ENCODE results near the gene CDK3. TPM values are rescaled to one million over a fixed set of nuclear protein-coding genes. Genes with fewer than 3 reads are reported as not detected.
"Not testable (repeated sequence)": the region's sequence is repeated elsewhere in the genome, so short reads cannot be mapped to it uniquely, and the experiment has no call there.

Gene CDK3
- total and polyA plus RNA-seq, 2 donors (not counting 1 experiment from before 2014, with no cell fraction given), result 15.0 to 20.5 TPM

GRCh38 chr17:75959839-75960511 is 40.7 kb upstream of the CDK3 start:
- CTCF ChIA-PET, result no interaction called here
- Histone ChIP-seq H3K9me3 (ENCODE audit: control extremely low read depth in 1 of 3, control insufficient read depth in 2 of 3, insufficient read depth in 1 of 3, low read length in 2 of 3) (no peaks in the 10 kb centered on the region), H3K4me1 (ENCODE audit: control insufficient read depth in 2 of 2, insufficient read depth in 2 of 2, low read length in 2 of 2) (peaks cover 0 to 4% of the 10 kb centered on the region in 2 donors), H3K9ac (ENCODE audit: low read length) (no peak overlapping the region), H2AFZ (ENCODE audit: insufficient read depth, low read depth, low read length, poor library complexity, severe bottlenecking) (no peak overlapping the region), H3K4me3 (ENCODE audit: control extremely low read depth in 1 of 5, extremely low read depth in 1 of 5, insufficient read depth in 1 of 5, low read depth in 2 of 5, low read length in 4 of 5) (no peak overlapping the region), H3K27ac (ENCODE audit: low read length in 2 of 2) (no peak overlapping the region), H3K27me3 (replicated peaks in 1 of 4; ENCODE audit: control extremely low read depth in 1 of 4, control insufficient read depth in 3 of 4, insufficient read depth in 4 of 4, low read length in 3 of 4) (no peaks in the 10 kb centered on the region), H4K20me1 (ENCODE audit: control insufficient read depth, insufficient read depth, low read length, poor library complexity, severe bottlenecking) (no peaks in the 10 kb centered on the region), H3K79me2 (ENCODE audit: control insufficient read depth, insufficient read depth, low read length) (peaks cover 52% of the 10 kb centered on the region), H3K36me3 (replicated peaks in 1 of 2; ENCODE audit: control extremely low read depth in 1 of 2, control insufficient read depth in 1 of 2, extremely low read depth in 1 of 2, insufficient read depth in 2 of 2, low read length in 1 of 2) (peaks cover 6 to 13% of the 10 kb centered on the region in 2 experiments), H3K4me2 (replicated peaks; ENCODE audit: low read depth, low read length, poor library complexity, severe bottlenecking) (no peak overlapping the region)
- Mint-ChIP-seq H3K27me3 (no peaks in the 10 kb centered on the region), H3K4me3 (no peak overlapping the region), H3K9me3 (ENCODE audit: insufficient read depth) (no peaks in the 10 kb centered on the region), H3K4me1 (peaks cover 5% of the 10 kb centered on the region), H3K27ac (no peak overlapping the region)
- ATAC-seq (ENCODE audit: low read depth) (no peak), DNase-seq (no peak)
- TF ChIP-seq EZH2 (IDR thresholded peaks at IDR 0.05; ENCODE audit: borderline replicate concordance, insufficient read depth, low read depth, low read length, poor library complexity, severe bottlenecking), result no peak
- TF ChIP-seq CTCF (IDR thresholded peaks at IDR 0.05), result no peak
- 100% methylated on average over 9 of the region's 11 CpGs for WGBS (ENCODE audit: insufficient coverage)
- intact Hi-C loops (cut with micrococcal nuclease), result no loop called here
- POLR2A ChIA-PET, result no interaction called here

- H3K4me3 ChIP-seq (ENCODE audit: control extremely low read depth in 1 of 5, extremely low read depth in 1 of 5, insufficient read depth in 1 of 5, low read depth in 2 of 5, low read length in 4 of 5), result no peak overlapping the region
- no peak overlapping the region for H3K4me2 ChIP-seq (replicated peaks; ENCODE audit: low read depth, low read length, poor library complexity, severe bottlenecking)
- no peak overlapping the region for H3K4me3 Mint-ChIP-seq
- ATAC-seq (ENCODE audit: low read depth) (no peak), DNase-seq (no peak)
- POLR2A ChIA-PET, result interaction anchor here (0.6 kb wide), 2 partner anchors 18 to 193 kb away, joined by 3 to 5 read pairs; no protein-coding TSS in a partner anchor
- H3K9me3 Mint-ChIP-seq (ENCODE audit: insufficient read depth), result no peaks in the 10 kb centered on the region
- no peak overlapping the region for H2AFZ ChIP-seq (ENCODE audit: insufficient read depth, low read depth, low read length, poor library complexity, severe bottlenecking)
- peaks cover 0 to 9% of the 10 kb centered on the region in 2 experiments for H3K36me3 ChIP-seq (replicated peaks in 1 of 2; ENCODE audit: control extremely low read depth in 1 of 2, control insufficient read depth in 1 of 2, extremely low read depth in 1 of 2, insufficient read depth in 2 of 2, low read length in 1 of 2)
- CTCF ChIA-PET, result interaction anchor here (0.7 to 1.2 kb wide), 2 partner anchors 35 to 198 kb away, joined by 3 read pairs; partner anchors contain the start of gene CDK3
- H3K27me3 ChIP-seq (replicated peaks in 1 of 4; ENCODE audit: control extremely low read depth in 1 of 4, control insufficient read depth in 3 of 4, insufficient read depth in 4 of 4, low read length in 3 of 4), result no peaks in the 10 kb centered on the region
- peaks cover 39% of the 10 kb centered on the region for H3K79me2 ChIP-seq (ENCODE audit: control insufficient read depth, insufficient read depth, low read length)
- no peak overlapping the region for H3K27ac ChIP-seq (ENCODE audit: low read length in 2 of 2)
- intact Hi-C loops (cut with micrococcal nuclease), result no loop called here
- WGBS (ENCODE audit: insufficient coverage), result 97% methylated on average over 4 of the region's 6 CpGs
- H3K4me1 ChIP-seq (ENCODE audit: control insufficient read depth in 2 of 2, insufficient read depth in 2 of 2, low read length in 2 of 2), result peaks cover 4 to 11% of the 10 kb centered on the region in 2 donors
- no peaks in the 10 kb centered on the region for H3K9me3 ChIP-seq (ENCODE audit: control extremely low read depth in 1 of 3, control insufficient read depth in 2 of 3, insufficient read depth in 1 of 3, low read length in 2 of 3)
- no peak overlapping the region for H3K9ac ChIP-seq (ENCODE audit: low read length)
- no peaks in the 10 kb centered on the region for H3K27me3 Mint-ChIP-seq
- H4K20me1 ChIP-seq (ENCODE audit: control insufficient read depth, insufficient read depth, low read length, poor library complexity, severe bottlenecking), result no peaks in the 10 kb centered on the region
- TF ChIP-seq EZH2 (IDR thresholded peaks at IDR 0.05; ENCODE audit: borderline replicate concordance, insufficient read depth, low read depth, low read length, poor library complexity, severe bottlenecking), result no peak
- no peak overlapping the region for H3K27ac Mint-ChIP-seq
- peaks cover 14% of the 10 kb centered on the region for H3K4me1 Mint-ChIP-seq
Observed at GRCh38 chr17:75965468-75965867, 35.2 kb upstream of the CDK3 start.

GRCh38 chr17:75969044-75969443 is 31.6 kb upstream of the CDK3 start:
- peaks cover 19% of the 10 kb centered on the region for H3K79me2 ChIP-seq (ENCODE audit: control insufficient read depth, insufficient read depth, low read length)
- H3K27me3 ChIP-seq (replicated peaks in 1 of 4; ENCODE audit: control extremely low read depth in 1 of 4, control insufficient read depth in 3 of 4, insufficient read depth in 4 of 4, low read length in 3 of 4); H3K9me3 Mint-ChIP-seq (ENCODE audit: insufficient read depth); H4K20me1 ChIP-seq (ENCODE audit: control insufficient read depth, insufficient read depth, low read length, poor library complexity, severe bottlenecking); H3K4me3 Mint-ChIP-seq; H2AFZ ChIP-seq (ENCODE audit: insufficient read depth, low read depth, low read length, poor library complexity, severe bottlenecking); H3K4me3 ChIP-seq (ENCODE audit: control extremely low read depth in 1 of 5, extremely low read depth in 1 of 5, insufficient read depth in 1 of 5, low read depth in 2 of 5, low read length in 4 of 5); ATAC-seq (ENCODE audit: low read depth); H3K27me3 Mint-ChIP-seq; intact Hi-C loops (cut with micrococcal nuclease); H3K4me2 ChIP-seq (replicated peaks; ENCODE audit: low read depth, low read length, poor library complexity, severe bottlenecking); CTCF ChIA-PET; H3K9ac ChIP-seq (ENCODE audit: low read length); H3K4me1 ChIP-seq (ENCODE audit: control insufficient read depth in 2 of 2, insufficient read depth in 2 of 2, low read length in 2 of 2); H3K36me3 ChIP-seq (replicated peaks in 1 of 2; ENCODE audit: control extremely low read depth in 1 of 2, control insufficient read depth in 1 of 2, extremely low read depth in 1 of 2, insufficient read depth in 2 of 2, low read length in 1 of 2); H3K27ac Mint-ChIP-seq; DNase-seq; H3K9me3 ChIP-seq (ENCODE audit: control extremely low read depth in 1 of 3, control insufficient read depth in 2 of 3, insufficient read depth in 1 of 3, low read length in 2 of 3); H3K27ac ChIP-seq (ENCODE audit: low read length in 2 of 2): not testable (repeated sequence)
- POLR2A ChIA-PET, result interaction anchor here (0.7 kb wide), 1 partner anchor 442 kb away, joined by 4 read pairs; no protein-coding TSS in a partner anchor
- H3K4me1 Mint-ChIP-seq, result peaks cover 15% of the 10 kb centered on the region
- WGBS (ENCODE audit: insufficient coverage), result 100% methylated on average over 3 of the region's 10 CpGs
